HG03575 (cell line): Measurements from ENCODE around the gene SDR9C7.
"Not testable (repeated sequence)": the region's sequence is repeated elsewhere in the genome, so short reads cannot be mapped to it uniquely, and the experiment has no call there.

Source experiments
- ATAC-seq: cut with Tn5 transposase; IDR thresholded peaks from one replicate; pipeline ENCODE4 v1.9.1; 2021; ENCODE audit not compliant: unreplicated experiment, insufficient number of reproducible peaks, low FRiP score; ENCODE audit errors: extremely low read depth

Gene SDR9C7

DNA sequence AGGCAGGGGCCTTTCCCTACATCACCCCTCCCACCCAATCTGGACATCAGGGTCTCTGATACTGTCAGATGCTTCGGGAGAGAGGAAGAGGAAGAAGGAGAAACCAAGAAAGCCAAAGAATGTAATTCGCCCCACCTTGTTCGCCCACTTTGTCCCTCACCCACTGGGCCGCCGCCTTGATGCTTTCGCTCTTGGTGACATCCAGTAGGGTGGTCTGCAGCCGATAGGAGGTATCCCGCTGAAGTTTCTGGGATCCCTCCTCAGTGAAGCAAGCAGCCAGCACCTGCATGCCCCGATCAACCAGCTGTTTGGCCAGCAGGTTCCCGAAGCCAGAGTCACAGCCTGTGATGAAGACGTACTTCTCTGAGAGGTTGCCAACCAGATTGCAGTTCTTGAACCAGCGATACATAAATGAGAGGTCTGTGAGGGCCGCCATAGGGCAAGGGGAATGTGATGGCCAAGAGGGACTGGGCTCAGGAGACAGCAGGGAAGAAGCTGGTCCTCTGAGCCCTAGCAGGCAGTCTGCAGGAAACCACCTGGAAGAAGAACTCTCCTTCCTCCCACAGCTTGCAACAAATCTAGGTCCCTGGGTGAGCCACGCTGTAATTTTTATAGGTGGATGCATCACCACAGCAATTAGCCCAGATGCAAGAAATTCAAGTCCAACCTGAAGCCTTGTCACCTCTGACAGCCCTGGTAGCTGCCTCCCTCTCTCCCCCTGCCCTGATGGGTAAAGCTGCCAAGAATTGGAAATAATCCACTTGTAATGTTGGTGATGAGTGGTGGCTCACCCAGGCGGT is at the start of gene SDR9C7:
TSS of gene SDR9C7 (minus strand) at position 583 of the 800 bp plus-strand sequence. CDS start at position 436, 147 bp downstream.
- no peak for ATAC-seq

DNA sequence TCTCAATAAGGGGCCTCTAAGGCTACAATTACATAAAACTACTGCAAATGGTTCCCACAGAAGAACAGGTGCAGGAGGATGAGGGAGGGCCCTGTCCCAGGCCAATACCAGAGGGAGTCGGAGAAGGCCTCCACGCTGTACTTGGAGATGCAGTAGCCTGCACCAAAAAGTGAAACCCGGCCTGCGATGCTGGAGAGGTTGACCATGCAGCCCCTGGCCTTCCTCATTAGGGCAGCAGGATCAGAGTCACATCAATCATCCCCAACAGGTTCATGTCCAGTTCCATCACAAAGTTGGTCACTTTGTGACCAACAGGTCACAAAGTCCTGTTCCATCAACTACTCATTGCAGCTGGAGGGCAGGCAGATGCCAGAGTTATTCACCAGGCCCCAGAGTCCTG is 49.2 kb upstream of the SDR9C7 start:
- ATAC-seq: no peak

DNA sequence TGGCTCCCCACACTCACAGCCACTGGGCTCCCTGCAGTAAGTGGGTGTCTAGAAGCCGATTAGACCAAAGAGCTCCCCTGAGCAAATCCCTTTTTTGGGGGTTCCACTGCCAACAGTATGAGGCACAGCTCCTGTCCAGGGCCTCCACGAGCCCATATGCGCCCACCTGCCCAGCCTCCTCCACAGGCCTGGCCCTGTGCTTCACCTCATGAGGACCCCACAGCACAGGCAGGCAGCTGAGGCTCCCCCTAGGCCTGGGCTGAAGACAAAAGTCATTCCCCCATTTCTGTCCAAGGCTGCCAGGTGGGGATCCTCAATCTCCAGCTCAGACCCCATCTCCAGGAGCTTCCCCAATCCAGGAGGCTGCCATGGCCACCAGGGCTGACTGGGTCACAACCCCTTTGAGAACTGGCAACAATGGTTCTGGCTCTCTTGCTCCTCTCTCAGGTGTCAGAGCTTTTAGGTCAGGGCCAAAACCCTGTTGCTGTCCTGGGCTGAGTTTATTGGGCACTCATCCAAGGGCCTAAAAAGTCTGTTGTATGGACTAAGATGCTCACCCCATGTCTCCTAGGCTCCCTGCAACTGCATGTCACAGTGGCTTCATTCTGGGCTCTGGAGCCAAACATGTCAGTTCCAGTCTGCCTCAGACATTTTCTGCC is 48.5 kb upstream of the SDR9C7 start:
- ATAC-seq: not testable (repeated sequence)

DNA sequence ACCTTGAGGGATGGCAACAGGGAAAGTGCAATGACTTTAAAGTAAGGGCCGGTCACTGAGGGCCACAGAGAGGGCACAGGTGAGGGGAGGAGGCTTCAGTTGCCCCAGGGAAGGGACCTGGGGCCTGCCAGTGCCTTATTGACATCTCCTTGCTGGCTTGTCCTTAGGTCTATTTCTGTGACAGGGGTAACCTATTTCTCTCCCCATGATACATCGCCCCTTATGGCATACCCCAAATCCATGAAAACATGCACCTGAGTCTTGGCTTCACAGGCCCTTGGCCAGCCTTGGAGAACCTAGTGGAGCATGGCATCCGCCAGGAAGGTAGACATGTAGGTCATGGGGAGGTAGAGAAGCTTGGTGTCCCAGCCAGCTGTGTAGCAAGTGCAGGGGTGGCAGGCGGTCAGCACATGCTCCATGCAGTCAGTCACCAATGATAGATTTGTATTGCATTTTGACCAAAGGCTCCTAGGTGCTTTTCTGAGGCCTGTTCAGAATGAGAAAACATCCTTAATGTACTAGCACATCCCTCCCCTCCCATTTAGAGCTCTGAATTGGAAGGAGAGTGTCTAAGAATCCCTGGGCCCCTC is 46.8 kb upstream of the SDR9C7 start:
- no peak for ATAC-seq

DNA sequence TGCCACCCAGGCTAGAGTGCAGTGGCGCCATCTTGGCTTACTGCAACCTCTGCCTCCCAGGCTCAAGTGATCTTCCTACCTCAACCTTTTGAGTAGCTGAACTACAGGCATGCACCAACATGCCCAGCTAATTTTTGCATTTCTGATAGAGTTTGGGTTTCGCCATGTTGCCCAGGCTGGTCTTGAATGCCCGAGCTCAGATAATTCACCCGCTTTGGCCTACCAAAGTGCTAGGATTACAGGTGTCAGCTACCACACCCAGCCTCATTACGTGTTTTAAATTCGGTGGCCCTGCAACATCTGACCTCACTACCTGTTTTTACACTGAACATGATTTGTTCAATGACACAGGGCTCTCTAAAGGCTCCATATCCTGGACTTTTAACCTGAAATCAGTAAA is 46.1 kb upstream of the SDR9C7 start:
- ATAC-seq: no peak

DNA sequence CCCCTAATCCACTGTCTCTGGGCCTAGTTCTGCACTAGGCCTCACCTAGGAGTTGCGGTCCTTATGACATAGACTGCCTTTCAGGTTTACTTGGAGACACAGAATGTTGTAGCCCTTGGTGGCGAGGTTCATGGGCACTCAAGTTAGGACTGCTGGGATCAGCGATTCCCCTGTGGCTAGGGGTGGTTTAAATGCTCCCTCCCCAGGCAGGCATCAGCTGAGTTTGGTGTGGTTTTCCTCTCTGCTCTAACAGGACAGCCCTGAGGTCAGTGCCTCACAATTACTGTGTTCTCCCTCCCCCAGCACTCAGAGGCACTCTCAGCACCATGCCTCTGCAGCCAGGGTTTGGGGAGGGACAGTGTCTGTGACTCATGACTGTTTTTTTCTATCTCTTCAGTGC is 45.4 kb upstream of the SDR9C7 start:
- ATAC-seq: no peak

DNA sequence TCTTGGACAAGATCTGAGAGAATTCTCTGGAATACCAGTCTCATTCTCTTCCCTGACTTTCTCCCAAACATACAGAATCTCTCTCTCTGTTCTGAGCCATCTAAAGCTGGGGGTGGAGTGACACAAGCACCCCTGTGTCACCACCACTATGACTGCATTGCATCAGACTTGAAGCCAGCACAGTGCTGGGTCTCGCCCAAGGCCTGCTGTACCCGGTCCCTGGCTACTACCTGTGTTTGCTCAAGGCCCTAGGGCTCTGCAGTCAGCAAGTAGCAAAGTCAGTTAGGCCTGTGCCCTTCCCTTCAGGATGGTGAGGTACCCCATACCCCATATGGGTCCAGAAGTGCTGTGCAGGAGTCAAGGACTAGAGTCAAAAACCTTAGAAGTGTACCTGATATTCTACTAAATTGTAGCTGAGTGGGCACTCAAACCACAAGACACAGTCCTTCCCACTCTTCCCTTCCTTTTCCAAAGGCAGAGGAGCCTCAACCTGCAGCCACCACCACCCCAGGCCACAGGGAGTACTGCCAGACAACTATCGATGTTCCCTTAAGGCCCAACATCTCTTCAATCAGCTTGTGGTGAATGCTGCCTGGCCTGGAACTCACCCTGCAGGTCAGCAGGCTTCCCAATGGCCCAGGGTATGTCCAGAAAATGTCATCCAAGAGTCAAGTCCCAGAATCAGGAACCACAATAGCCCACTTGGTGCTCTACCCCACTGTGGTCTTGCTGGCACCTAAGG is 44.4 kb upstream of the SDR9C7 start:
- no peak for ATAC-seq

DNA sequence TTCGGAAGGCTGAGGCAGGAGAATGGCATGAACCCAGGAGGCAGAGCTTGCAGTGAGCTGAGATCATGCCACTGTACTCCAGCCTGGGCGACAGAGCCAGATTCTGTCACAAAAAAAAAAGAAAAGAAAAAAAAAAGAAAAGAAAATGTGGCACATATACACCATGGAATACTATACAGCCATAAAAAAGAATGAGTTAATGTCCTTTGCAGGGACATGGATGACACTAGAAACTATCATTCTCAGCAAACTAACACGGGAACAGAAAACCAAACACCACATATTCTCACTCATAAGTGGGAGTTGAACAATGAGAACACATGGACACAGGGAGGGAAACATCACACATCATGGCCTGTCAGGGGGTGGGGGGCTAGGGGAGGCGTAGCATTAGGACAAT is 43.2 kb upstream of the SDR9C7 start:
- not testable (repeated sequence) for ATAC-seq

DNA sequence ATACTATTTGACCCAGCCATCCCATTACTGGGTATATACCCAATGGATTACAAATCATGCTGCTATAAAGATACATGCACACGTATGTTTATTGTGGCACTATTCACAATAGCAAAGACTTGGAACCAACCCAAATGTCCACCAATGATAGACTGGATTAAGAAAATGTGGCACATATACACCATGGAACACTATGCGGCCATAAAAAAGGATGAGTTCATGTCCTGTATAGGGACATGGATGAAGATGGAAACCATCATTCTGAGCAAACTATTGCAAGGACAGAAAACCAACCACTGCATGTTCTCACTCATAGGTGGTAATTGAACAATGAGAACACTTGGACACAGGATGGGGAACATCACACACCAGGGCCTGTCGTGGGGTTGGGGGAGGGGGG is 40.0 kb upstream of the SDR9C7 start:
- not testable (repeated sequence) for ATAC-seq

DNA sequence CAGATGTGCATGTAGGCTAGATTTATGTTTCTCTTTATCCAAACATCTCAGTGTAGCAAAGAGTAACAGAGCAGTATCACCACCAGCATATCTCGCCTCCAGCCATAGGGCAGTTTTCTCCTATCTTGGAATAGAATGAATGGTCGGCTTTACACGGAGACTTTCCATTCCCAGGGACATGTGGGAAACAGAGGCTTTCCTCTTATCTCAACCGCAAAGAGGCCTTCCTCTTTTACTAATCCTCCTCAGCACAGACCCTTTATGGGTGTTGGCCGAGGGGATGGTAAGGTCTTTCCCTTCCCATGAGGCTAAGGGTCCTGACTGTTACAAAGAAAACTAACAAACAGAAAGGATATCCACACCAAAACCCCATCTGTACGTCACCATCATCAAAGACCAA is 34.7 kb upstream of the SDR9C7 start:
- ATAC-seq: not testable (repeated sequence)

DNA sequence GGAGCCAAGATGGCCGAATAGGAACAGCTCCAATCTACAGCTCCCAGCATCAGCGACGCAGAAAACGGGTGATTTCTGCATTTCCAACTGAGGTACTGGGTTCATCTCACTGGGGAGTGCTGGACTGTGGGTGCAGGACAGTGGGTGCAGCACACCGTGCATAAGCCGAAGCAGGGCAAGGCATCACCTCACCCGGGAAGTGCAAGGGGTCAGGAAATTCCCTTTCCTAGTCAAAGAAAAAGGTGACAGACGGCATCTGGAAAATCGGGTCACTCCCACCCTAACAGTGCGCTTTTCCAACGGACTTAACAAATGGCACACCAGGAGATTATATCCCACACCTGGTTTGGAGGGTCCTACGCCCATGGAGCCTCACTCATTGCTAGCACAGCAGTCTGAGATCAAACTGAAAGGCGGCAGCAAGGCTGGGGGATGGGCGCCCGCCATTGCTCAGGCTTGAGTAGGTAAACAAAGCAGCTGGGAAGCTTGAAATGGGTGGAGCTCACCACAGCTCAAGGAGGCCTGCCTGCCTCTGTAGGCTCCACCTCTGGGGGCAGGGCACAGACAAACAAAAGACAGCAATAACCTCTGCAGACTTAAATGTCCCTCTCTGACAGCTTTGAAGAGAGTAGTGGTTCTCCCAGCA is 31.9 kb upstream of the SDR9C7 start:
- not testable (repeated sequence) for ATAC-seq

DNA sequence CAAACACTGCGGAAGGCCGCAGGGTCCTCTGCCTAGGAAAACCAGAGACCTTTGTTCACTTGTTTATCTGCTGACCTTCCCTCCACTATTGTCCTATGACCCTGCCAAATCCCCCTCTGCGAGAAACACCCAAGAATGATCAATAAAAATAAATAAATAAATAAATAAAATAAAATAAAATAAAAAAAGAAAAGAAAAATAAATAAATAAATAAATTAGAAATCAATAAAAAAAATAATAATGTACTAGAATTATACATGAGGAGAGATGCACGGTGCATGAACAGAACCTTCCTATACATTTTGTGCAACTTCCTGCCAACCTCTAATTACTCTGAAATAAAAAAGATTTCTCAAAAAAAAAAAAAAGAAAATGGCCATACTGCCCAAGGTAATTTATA is 30.9 kb upstream of the SDR9C7 start:
- ATAC-seq: not testable (repeated sequence)

DNA sequence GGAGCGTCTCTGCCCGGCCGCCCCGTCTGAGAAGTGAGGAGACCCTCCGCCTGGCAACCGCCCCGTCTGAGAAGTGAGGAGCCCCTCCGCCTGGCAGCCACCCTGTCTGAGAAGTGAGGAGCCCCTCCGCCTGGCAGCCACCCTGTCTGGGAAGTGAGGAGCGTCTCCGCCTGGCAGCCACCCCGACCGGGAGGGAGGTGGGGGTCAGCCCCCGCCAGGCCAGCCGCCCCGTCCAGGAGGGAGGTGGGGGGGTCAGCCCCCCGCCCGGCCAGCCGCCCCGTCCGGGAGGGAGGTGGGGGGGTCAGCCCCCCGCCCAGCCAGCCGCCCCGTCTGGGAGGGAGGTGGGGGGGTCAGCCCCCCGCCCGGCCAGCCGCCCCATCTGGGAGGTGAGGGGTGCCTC is 29.3 kb upstream of the SDR9C7 start:
- not testable (repeated sequence) for ATAC-seq

DNA sequence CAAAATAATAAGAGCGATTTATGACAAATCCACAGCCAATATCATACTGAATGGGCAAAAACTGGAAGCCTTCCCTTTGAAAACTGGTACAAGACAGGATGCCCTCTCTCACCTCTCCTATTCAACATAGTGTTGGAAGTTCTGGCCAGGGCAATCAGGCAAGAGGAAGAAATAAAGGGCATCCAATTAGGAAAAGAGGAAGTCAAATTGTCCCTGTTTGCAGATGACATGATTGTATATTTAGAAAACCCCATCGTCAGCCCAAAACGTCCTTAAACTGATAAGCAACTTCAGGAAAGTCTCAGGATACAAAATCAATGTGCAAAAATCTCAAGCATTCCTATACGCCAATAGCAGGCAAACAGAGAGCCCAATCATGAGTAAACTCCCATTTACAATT is 28.0 kb upstream of the SDR9C7 start:
- not testable (repeated sequence) for ATAC-seq

DNA sequence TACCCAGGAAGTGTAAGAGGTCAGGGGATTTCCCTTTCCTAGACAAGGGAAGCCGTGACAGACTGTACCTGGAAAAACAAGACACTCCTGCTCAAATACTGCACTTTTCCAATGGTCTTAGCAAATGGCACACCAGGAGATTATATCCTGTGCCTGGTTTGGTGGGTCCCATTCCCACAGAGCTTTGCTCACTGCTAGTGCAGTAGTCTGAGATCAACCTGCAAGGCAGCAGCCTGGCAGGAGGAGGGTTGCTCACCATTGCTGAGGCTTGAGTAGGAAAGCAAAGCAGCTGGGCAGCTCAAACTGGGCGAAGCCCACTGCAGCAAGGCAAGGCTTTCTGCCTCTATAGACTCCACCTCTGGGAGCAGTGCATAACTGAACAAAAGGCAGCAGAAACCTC is 24.2 kb upstream of the SDR9C7 start:
- ATAC-seq: no peak

DNA sequence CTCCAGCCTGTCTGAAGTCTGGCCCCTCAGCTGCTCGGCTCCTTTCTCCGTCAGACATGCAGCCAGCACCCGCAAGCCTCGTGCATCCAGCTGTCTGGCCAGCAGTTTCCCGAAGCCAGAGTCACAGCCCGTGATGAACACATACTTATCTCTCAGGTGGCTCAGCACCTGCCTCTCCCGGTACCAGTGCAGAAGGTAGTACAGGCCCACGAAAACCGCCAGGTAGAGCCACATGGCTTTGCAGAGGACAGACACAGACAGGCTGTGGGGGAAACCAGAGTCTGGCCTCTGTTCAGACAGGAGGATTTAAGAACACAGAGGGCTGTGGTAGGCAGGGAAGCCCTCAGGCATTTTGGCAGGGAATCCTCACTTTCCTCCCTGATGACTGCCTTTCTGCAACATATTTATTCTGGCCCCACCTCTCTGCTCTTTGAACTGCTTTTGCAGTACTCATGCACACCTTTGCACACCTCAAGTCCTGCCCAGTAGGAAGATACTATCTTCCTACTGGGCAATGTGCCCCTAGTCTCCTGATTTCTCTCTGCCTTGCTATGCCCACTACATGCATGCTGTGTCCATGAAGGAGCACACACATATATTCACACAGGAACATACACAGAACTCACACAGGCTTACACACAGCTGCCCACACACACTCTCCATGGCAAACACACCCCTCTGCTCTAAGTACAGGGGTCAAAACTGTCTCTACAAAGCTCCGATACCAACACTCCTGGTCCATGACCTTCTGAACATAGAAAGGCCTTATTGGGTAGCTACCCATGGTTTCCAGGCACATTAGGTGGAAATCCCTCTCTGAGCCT is 23.2 kb upstream of the SDR9C7 start, which contains the start of gene RDH16:
TSS of gene RDH16 (minus strand) at position 380 of the 824 bp plus-strand sequence. CDS start at position 234, 146 bp downstream.
- ATAC-seq: no peak

DNA sequence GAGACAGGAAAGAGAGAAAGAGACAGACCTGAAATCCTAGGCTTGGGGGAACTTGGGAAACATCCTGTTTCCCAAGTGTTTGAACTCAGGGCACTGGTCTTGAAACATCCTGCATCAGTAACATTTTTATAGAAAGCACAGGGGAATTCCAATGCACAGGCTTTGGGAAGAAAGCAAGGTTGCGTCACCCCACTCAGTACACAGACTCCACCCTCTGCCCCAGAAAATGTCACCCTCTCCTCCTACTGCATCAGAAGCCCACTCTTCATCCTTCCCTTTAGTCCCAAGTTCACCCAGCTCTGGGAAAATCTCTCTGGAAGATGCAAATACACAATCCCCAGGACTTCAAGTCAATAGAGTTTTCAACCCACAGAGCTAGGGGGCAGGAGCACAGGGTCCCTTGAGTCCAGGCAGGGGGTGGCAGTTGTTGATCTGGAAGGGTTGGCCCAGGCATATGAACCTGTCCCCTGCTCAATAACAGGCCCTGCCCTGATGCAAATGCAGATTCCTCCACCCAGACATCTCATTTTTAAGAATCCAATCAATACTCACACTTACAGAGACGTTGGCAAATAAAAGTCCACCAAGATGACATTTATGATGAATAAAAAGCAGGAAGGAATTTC is 21.5 kb upstream of the SDR9C7 start:
- no peak for ATAC-seq

DNA sequence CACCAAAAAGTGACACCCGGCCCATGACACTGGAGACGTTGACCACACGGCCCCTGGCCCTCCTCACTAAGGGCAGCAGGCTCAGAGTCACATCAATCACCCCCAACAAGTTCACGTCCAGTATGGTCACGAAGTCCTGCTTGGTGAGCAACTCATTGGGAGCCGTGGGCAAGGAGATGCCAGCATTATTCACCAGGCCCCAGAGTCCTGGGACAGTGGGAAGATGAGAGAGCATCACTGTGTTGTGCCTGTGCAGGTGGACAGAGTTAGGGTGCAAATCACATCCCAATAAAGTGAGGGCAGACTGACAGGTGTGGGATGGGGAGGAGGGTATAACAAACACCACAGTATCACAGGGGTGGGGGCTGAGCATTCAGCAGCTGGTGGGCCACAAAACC is 20.7 kb upstream of the SDR9C7 start:
- no peak for ATAC-seq
